IPS-15b (cell line): ENCODE data around the gene MFSD6.

Experiments used
- H3K27me3 ChIP-seq: one replicate; pipeline ENCODE4 v1.6.1; 2013; ENCODE audit warnings: low read length; ENCODE audit not compliant: control insufficient read depth, insufficient read depth
- H3K36me3 ChIP-seq: one replicate; pipeline ENCODE4 v1.6.1; 2013; ENCODE audit warnings: low read length; ENCODE audit not compliant: control insufficient read depth, insufficient read depth
- H3K4me1 ChIP-seq: one replicate; pipeline ENCODE4 v1.6.1; 2013; ENCODE audit warnings: mild to moderate bottlenecking, low read length; ENCODE audit not compliant: control insufficient read depth, insufficient read depth
- H3K4me3 ChIP-seq: one replicate; pipeline ENCODE4 v1.5.1; 2013; ENCODE audit warnings: low read depth, low read length
- H3K9ac ChIP-seq: one replicate; pipeline ENCODE4 v1.6.1; 2013; ENCODE audit warnings: low read depth, mild to moderate bottlenecking, low read length
- H3K9me3 ChIP-seq: one replicate; pipeline ENCODE4 v1.6.1; 2013; ENCODE audit warnings: mild to moderate bottlenecking, low read length; ENCODE audit not compliant: control insufficient read depth, insufficient read depth

MFSD6 gene

DNA sequence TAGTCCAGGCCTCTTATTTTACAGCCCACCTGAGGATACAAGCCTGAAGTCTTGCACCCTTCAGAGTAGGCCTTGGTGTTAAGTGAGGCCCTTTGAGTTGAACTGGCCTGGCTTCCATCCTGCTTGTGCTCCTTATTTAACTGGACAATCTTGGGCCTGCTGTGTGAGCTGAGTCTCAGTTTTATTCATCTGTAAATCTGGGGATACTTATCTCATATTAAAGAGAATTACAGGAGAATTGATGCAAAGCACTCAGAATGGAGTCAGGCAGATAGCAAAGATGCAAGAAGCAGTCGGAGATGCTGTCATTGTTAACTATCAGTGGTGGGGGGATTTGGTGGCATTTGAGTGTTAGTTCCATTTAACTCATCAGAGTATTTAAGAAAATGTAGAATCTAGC, 36.8 kb downstream of the MFSD6 start:
- no peaks in the 10 kb centered on the region for H3K36me3 ChIP-seq
- no peaks in the 10 kb centered on the region for H3K4me1 ChIP-seq
- no peak overlapping the region for H3K9ac ChIP-seq
- H3K4me3 ChIP-seq = no peak overlapping the region
- H3K9me3 ChIP-seq = no peaks in the 10 kb centered on the region
- no peaks in the 10 kb centered on the region for H3K27me3 ChIP-seq

DNA sequence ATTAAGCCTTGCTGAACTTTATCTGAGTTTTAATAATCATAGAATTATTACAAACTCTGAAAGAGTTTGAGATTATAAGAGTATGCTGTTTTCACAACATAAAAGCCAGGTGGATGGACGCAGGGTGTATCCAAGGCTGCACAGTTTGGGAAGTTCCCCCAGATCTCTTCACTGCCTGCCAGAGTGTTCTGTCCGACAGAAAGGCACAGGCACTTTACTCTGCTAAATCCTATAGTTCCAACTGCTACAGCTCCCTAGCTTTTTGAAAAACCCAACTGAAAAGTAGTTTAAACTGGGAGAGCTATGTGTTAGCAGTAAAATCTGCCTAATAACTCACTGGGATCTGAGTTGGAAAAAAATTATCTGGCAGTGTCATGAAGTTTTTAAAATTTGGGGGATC, 38.0 kb downstream of the MFSD6 start:
- H3K9me3 ChIP-seq = no peaks in the 10 kb centered on the region
- H3K36me3 ChIP-seq = no peaks in the 10 kb centered on the region
- H3K27me3 ChIP-seq = no peaks in the 10 kb centered on the region
- no peak overlapping the region for H3K9ac ChIP-seq
- H3K4me3 ChIP-seq = no peak overlapping the region
- no peaks in the 10 kb centered on the region for H3K4me1 ChIP-seq

DNA sequence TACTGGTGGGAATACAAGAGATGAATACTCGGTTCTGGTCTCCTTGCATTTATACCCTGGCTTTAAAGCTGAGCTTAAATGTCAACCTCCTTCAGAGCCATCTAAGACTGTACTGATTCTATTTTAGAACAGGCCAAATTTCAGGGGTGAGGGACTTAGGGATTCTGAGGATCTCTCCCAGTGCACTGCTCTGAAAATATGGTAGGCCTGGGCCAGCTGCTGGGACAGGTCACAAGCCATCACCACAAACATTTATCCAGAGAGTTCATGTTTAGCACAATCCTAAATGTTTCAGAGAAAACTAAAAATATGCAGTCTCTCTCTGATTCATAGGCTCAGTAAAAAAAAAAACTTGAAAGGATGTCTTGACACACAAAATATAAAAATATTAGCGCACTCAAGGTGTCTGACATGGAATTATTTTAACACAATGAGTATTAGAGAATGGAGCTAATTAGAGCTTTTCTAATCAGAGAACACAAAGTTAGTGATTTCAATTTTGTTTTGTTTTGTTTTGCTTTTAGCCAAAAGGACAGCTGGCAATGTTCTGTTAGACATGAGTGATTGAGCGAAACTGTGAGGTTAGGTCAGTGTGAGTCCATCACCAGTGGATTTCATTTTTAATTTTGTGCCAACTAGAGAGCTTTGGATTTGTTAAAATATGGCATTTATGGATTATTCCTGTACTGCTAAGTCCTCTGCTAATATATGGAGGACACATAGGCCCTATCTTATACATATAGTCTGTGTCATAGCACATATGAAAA, 38.8 kb downstream of the MFSD6 start:
- no peaks in the 10 kb centered on the region for H3K36me3 ChIP-seq
- no peak overlapping the region for H3K9ac ChIP-seq
- H3K27me3 ChIP-seq = no peaks in the 10 kb centered on the region
- no peaks in the 10 kb centered on the region for H3K9me3 ChIP-seq
- H3K4me3 ChIP-seq = no peak overlapping the region
- H3K4me1 ChIP-seq = no peaks in the 10 kb centered on the region

DNA sequence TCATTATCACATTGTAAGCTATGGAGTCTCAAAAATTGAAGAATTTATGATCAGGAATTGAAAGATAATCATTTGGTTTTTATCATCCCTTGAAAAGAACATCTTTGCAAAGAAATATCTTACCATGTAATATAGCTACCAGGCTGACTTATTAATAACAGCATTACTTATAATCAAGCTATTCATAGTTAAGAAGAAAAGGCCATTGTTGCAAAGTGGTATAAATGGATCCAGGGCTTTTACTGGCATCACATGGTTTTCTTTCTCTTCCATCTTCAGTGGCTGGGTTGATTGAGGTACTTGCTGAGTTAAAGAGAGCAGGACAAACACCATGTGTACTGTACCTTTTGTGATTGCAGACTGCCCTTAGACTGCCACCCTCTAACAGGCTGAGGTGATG, 39.6 kb downstream of the MFSD6 start:
- no peaks in the 10 kb centered on the region for H3K9me3 ChIP-seq
- H3K4me3 ChIP-seq = no peak overlapping the region
- no peaks in the 10 kb centered on the region for H3K4me1 ChIP-seq

DNA sequence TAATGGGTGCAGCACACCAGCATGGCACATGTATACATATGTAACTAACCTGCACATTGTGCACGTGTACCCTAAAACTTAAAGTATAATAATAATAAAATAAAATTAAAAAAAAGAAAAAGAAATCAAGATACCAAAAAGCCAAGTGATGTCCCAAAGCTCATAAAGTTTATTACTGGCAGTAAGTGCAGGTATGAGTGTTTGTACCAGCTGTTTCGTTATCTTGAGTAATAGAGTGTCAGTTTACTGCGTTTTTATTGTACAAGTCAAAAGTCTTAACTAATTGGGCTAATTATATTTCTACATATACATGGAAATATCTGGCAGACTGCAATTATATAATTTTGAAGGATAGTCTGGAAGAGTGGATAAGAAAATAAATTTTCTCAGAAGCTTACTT, 41.8 kb downstream of the MFSD6 start:
- Histone ChIP-seq H3K27me3 (no peaks in the 10 kb centered on the region), H3K4me3 (no peak overlapping the region), H3K4me1 (no peaks in the 10 kb centered on the region), H3K36me3 (no peaks in the 10 kb centered on the region), H3K9me3 (no peaks in the 10 kb centered on the region), H3K9ac (no peak overlapping the region)

More for the DNA sequence above, 39.6 kb downstream of the MFSD6 start:
- Histone ChIP-seq H3K27me3 (no peaks in the 10 kb centered on the region), H3K9ac (no peak overlapping the region), H3K36me3 (no peaks in the 10 kb centered on the region)

DNA sequence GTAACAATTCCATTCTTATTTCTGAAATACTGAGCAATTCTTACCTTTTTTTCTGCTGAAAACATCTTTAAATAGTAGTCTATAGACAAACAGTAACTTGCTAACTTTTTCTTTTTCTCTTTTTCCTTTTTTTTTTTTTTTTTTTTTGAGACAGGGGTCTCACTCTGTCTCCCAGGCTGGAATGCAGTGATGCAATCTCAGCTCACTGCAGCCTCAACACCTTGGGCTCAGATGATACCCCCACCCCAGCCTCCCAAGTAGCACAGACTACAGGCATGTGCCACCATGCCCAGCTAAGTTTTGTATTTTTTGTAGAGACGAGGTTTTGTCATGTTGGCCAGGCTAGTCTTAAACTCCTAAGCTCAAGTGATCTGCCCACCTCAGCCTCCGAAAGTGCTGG, 42.2 kb downstream of the MFSD6 start:
- H3K9ac ChIP-seq = no peak overlapping the region
- no peaks in the 10 kb centered on the region for H3K27me3 ChIP-seq
- no peaks in the 10 kb centered on the region for H3K36me3 ChIP-seq
- no peaks in the 10 kb centered on the region for H3K4me1 ChIP-seq
- H3K9me3 ChIP-seq = no peaks in the 10 kb centered on the region
- H3K4me3 ChIP-seq = no peak overlapping the region

DNA sequence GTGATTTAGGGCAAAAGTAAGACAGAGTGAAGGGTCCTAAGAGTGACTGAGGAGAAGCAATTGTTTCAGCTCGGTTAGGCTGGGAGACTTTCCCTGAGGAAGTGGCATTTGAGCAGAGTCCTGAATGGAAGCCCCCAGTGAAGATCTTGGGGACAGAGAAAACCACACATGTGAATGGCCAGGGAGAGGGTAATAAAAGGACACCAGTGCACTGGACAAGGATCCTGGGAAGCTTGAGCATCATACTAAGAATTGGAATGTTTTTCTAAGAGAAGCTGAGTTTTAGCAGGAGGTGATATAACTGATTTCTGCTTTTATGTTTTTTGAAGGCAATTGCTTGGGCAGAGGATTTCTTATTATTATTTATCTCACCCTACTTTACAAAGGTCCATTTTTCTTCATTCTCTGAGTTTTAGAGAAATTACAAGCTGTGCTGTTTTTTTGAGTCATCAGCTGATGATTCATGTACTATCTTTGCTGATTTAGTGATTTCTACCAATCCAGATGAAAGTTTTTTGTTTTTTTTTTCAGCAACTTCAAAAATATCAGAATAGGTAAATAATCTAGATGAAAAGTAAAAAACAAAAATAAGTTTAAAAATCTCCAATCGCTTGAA, 43.5 kb downstream of the MFSD6 start:
- Histone ChIP-seq H3K4me3 (no peak overlapping the region), H3K27me3 (no peaks in the 10 kb centered on the region), H3K36me3 (no peaks in the 10 kb centered on the region), H3K9ac (no peak overlapping the region), H3K9me3 (no peaks in the 10 kb centered on the region), H3K4me1 (no peaks in the 10 kb centered on the region)

DNA sequence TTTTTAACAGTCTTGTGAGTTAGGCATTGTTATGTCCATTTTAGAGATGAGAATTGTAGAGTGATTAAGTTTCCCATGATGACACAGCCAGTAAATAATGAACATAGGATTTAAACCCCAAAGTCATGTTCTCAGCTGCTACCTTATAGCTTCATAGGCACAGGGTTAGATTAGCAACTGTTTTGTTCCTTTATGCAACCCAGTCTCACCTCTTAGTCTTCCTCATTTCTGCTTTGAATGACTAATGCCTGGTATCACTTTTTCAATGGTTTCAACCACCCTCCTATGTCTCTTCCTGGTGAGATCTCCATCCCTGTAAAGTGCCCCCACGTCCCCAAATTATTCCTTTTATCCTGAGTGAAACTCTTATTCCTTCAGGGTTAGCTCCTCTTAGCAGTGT, 44.3 kb downstream of the MFSD6 start:
- Histone ChIP-seq H3K9ac (no peak overlapping the region), H3K4me1 (no peaks in the 10 kb centered on the region), H3K4me3 (no peak overlapping the region), H3K36me3 (no peaks in the 10 kb centered on the region), H3K9me3 (no peaks in the 10 kb centered on the region), H3K27me3 (no peaks in the 10 kb centered on the region)

DNA sequence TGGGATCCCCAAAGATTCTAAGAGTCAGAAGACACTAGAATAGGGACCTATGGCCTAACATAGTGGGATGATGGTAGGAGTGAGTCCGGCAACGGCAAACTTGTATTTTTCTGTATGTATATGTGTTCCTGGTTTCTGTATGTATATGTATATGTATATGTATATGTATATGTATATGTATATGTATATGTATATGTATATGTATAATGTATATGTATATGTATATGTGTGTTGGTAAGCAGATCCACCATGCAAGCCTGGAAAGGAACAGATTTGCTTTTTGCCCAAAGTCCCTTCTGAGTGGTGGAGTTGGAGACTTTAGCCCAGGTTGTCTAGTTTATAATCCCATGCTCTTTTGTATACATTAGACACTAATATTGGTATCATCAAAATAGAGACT, 46.6 kb downstream of the MFSD6 start:
- no peaks in the 10 kb centered on the region for H3K9me3 ChIP-seq
- no peaks in the 10 kb centered on the region for H3K36me3 ChIP-seq
- H3K4me1 ChIP-seq = no peaks in the 10 kb centered on the region
- no peaks in the 10 kb centered on the region for H3K27me3 ChIP-seq
- no peak overlapping the region for H3K4me3 ChIP-seq
- no peak overlapping the region for H3K9ac ChIP-seq

DNA sequence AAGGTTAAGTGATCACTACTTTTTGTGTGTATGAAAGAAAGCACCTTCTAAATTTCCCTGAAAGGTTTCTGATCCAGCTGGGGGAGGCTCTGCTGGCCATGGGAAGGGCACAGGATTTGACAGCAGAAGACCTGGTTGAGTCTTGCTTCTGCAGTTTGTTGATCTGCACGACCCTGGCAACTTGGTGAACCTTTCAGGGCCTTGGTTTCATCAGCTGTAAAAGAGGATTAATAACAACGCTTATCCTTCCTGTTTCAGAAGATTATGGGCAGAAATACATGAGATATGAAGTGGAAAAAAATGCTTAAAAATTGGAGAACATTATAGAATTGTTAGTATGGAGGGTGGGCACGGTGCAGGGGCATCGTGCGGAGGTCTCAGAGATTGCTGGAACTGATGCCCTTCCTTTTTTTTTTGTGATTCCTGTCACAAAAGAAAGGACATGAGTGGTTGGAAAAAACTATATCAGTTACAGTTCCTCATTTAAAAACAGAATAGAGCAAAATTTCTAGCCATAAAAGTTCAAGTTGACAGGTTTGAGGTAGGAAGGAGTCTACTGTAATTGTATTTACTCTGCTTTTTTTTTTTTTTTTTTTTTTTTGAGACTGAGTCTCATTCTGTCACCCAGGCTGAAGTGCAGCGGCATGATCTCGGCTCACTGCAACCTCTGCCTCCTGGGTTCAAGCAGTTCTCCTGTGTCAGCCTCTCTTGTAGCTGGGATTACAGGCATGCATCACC, 47.4 kb downstream of the MFSD6 start:
- Histone ChIP-seq H3K4me1 (no peaks in the 10 kb centered on the region), H3K4me3 (no peak overlapping the region), H3K9me3 (no peaks in the 10 kb centered on the region), H3K36me3 (no peaks in the 10 kb centered on the region), H3K9ac (no peak overlapping the region), H3K27me3 (no peaks in the 10 kb centered on the region)

DNA sequence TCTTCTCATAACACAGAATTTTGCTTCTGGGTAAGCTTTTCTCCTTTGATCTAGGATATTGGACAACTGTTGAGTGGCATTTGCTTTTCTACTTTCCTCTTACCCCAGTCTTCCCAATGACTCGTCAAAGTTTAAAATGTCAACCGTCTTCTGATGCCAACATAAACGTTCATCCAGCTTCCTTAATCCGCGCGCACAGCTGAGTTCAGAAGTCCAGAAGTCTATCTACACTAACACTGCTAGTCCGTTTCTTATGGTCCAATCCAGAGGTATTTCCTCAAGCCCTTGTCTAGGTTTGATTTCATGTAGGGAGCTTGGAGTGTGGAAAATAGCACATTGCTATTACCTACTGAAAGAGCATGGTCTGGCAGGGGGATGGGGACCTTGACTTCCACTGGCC, 48.7 kb downstream of the MFSD6 start:
- Histone ChIP-seq H3K9me3 (no peaks in the 10 kb centered on the region), H3K36me3 (no peaks in the 10 kb centered on the region), H3K4me3 (no peak overlapping the region), H3K9ac (no peak overlapping the region), H3K27me3 (no peaks in the 10 kb centered on the region), H3K4me1 (no peaks in the 10 kb centered on the region)

DNA sequence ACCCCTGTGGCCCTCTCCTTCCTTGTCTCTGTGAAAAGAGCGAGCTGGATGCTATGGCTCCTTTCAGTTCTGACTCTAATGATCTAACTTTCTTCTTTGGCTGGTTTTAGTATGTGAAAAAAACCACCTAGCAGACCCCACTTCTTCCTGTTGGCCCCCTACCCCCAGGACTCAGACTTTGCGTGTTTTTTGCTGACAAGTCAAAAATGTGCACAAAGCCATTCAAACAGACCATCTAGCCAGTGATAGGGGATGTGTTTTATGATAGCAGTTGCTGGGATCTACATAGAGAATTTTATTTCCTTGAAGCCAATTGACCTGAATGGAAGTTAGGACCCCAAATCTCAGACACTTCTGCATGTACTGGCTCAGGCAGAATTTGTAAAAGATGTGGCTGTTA, 49.1 kb downstream of the MFSD6 start:
- Histone ChIP-seq H3K4me1 (no peaks in the 10 kb centered on the region), H3K4me3 (no peak overlapping the region), H3K27me3 (no peaks in the 10 kb centered on the region), H3K9ac (no peak overlapping the region), H3K36me3 (no peaks in the 10 kb centered on the region), H3K9me3 (no peaks in the 10 kb centered on the region)
